NOMO-1 treated with DMSO at 0.1 percent for 48 hours (cell line): ENCODE results near the gene SORBS1.

Experiments
- DNase-seq: peaks from one replicate; lab custom pipeline; 2025; ENCODE audit not compliant: unreplicated experiment; lab: John Stamatoyannopoulos, UW

SORBS1 gene

GRCh38 chr10:95566136-95566535, 5.0 kb upstream of the SORBS1 start:
- DNase-seq = no peak

- DNase-seq = no peak
These were observed 4.2 kb upstream of the SORBS1 start for GRCh38 chr10:95565336-95565735.

- no peak for DNase-seq
These were observed 3.1 kb upstream of the SORBS1 start for GRCh38 chr10:95564291-95564690.

GRCh38 chr10:95562341-95562965, 1.3 kb upstream of the SORBS1 start:
- DNase-seq = no peak

GRCh38 chr10:95561864-95562177, 650 bp upstream of the SORBS1 start:
- no peak for DNase-seq

GRCh38 chr10:95560278-95561176, 644 bp downstream of the SORBS1 start:
- peak; percentile 5 for DNase-seq

- no peak for DNase-seq
These were observed 1.3 kb downstream of the SORBS1 start for GRCh38 chr10:95559896-95560277.

GRCh38 chr10:95559471-95559870, 1.7 kb downstream of the SORBS1 start:
- no peak for DNase-seq

- DNase-seq = no peak
These were observed 2.4 kb downstream of the SORBS1 start for GRCh38 chr10:95558593-95559320.

GRCh38 chr10:95556994-95557767, 4.0 kb downstream of the SORBS1 start:
- no peak for DNase-seq

- DNase-seq = no peak
These were observed 7.5 kb downstream of the SORBS1 start for GRCh38 chr10:95553674-95554073.

- DNase-seq = no peak
These were observed 8.4 kb downstream of the SORBS1 start for GRCh38 chr10:95552679-95553342.

GRCh38 chr10:95550073-95550672, 11.0 kb downstream of the SORBS1 start:
- no peak for DNase-seq

- no peak for DNase-seq
These were observed 13.3 kb downstream of the SORBS1 start for GRCh38 chr10:95547791-95548435.

- DNase-seq = no peak
These were observed 14.0 kb downstream of the SORBS1 start for GRCh38 chr10:95547197-95547596.

- no peak for DNase-seq
These were observed 15.2 kb downstream of the SORBS1 start for GRCh38 chr10:95545981-95546380.

- no peak for DNase-seq
These were observed 16.2 kb downstream of the SORBS1 start for GRCh38 chr10:95544783-95545500.

- DNase-seq = no peak
These were observed 17.7 kb downstream of the SORBS1 start for GRCh38 chr10:95543459-95543858.

GRCh38 chr10:95542761-95543160, 18.4 kb downstream of the SORBS1 start:
- DNase-seq = no peak
